CD4-positive, alpha-beta T cell treated with Interleukin-4 for 1 hour (primary cell): ENCODE measurements around the gene ANAPC10.
"Not testable (repeated sequence)": the region's sequence is repeated elsewhere in the genome, so short reads cannot be mapped to it uniquely, and the experiment has no call there.

Experiments used
- DNase-seq, 2 donors: peaks; one replicate each; pipeline ENCODE4 v3.0.0-alpha.2; 2020 to 2022

The ANAPC10 gene, protein sequence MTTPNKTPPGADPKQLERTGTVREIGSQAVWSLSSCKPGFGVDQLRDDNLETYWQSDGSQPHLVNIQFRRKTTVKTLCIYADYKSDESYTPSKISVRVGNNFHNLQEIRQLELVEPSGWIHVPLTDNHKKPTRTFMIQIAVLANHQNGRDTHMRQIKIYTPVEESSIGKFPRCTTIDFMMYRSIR

DNA sequence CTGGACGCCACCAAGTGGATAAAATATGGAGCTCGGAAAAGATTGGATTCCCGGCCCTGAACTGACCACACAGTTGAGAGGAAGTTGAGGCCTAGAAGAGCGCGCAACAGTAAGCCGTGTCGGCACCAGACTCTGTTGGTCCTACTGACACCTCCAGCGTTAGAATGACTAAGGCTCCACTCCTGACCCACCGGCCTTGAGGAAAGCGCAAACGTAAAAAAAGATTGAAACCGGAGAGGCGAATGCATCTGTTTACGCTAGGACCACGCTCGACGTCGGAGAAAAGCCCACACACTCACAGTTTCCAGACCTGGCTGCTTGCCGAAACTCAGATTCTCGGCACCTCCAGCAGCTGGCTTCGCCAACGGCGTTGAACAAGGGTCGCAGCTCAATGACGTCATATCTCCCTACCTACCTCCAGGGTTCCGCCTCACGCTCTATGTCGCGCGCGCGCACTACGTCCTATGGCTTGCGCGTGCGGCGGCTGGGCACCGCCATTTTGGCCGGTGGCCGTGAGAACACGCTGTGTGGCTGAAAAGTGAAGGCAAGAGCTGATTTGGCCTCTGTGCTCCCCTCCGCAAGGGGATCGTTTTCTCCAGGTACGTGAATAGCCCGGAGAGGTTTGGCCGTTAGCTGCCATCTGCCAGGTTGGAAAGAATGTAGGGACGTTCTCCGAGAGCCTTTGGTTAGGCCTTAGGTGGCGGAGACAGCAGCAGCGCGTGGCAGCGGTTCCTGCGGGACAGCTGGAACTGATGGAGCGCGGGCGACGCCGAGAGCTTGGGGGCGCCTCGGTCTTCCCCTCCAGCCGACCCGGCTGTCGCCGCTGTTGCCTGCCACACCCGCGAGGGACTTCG lies at the start of gene ANAPC10, which contains the start of gene ABCE1:
Gene ANAPC10 (minus strand): TSS at position 376 of the 854 bp plus-strand sequence. CDS start 2,097 bp downstream, outside the sequence.
Gene ABCE1 (plus strand): TSS at position 491 of the 854 bp plus-strand sequence. CDS start 6,102 bp downstream, outside the sequence.
- peak; percentile 95 to 96 for DNase-seq

DNA sequence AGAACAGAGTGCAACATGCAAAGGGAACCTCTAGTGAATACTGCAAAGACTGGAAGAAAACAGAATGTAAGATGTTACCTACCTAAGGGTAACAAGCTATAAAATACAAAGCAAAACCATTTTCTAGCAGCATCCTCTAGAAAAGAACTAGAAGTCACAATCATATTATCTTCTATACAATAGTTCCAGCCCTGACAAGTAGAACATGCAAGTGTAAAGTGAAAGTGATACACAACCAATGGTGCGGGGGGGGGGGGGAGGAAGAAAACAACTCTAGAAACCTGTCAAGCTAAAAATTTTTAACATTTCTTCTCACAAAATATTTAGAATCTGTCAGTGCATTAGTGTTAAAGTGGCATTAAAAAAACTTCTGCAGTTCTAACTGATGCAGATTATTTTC lies 38.2 kb upstream of the ANAPC10 start:
- not testable (repeated sequence) for DNase-seq

- DNase-seq = no peak
Observed at GRCh38 chr4:145132511-145133098, 34.6 kb upstream of the ANAPC10 start.

DNA sequence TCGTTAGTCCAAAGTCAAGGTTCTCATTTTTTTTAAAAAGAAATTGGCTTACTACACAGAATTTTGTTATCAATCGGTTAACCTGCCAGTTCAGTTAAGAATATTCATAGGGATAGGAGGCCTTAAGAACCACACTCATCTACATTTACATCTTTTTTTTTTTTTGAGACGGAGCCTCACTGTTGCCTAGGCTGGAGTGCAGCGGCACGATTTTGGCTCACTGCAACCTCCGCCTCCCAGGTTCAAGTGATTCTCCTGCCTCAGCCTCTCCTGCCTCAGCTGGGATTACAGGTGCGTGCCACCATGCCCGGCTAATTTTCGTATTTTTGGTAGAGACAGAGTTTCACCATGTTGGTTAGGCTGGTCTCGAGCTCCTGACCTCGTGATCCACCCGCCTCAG lies 33.9 kb upstream of the ANAPC10 start:
- DNase-seq = no peak

DNA sequence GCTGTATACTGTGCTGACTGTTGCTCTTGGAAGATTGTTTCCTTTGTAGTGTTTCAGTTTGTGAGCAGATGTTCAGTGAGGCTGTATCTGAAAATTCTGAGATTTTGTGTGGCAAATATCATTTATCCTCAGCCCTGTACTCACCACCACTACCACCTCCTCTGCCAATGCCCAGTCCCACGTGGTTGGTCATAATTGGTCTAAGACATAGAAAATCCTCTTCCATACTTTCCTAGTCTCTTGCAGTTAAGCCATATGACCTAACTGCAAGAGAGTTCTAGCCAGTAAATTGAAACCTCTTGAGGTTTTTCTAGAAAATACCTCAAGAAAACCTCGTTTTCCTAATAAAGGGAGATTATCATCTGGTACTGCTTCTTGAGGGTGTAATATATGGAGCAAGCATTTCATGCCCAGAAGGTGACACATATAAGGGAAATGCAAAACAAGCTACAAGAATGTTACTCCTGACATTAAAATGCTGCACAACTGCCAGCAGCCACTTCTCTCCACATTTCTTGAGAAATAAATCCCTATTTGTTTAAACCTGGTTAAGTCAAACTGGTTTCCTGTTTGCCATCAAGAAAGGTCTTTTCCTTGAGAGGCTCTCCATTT lies 32.9 kb upstream of the ANAPC10 start:
- DNase-seq = no peak

GRCh38 chr4:145130130-145130529 lies 32.1 kb upstream of the ANAPC10 start:
- DNase-seq = no peak

DNA sequence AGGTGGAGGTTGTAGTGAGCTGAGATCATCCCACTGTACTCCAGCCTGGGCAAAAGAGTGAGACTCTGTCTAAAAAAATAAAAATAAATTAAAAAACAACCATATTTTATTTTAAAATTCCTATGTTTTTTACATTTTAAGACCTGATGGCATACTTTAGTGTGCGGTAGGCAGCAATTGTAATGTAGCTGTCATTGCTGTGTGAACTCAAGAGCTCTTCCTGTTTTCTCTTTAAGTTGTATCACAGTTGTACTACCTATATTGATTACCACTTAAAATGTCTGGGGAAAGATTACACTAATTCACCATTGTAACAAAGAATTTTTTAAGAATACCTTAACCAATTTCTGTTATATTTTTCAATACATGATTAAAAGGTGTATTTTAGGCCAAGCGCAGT lies 27.4 kb upstream of the ANAPC10 start:
- no peak for DNase-seq

- no peak for DNase-seq
Observed at GRCh38 chr4:145108128-145108527, 10.1 kb upstream of the ANAPC10 start.

DNA sequence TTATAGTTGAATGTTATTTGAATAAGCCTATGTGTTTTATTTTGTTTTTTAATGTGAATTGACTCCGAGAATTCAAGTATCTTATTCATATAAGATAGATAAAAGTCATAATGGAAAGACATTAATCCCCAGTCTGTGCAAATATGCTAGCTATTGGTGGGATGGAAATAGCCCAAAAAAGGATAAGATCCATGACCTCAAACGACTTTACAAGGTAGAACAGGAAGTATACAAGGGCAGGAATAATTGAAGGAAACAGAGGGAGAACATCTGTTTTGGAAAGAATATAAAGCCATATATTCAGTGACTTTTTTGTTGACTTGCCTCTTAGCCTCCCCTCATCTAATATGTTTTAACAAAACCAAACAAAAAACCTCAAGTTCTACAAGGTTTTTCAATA lies 9.1 kb upstream of the ANAPC10 start:
- DNase-seq = no peak

DNA sequence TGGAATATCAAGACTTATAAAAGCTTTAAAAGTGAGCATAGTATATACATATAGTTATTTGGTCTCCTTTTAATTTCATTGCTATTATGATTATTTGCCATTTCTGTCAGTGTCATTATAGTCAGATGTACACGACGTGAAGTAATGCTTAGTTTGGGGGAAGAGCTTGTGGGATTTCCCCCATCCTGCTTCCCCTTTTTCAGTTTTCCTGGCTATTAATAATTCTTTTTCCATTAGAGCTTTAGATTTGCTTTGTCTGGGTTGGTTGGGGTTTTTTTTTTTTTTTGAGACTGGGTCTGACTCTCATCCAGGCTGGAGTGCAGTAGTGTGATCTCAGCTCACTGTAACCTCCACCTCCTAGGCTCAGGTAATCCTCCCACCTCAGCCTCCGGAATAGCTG lies 5.5 kb upstream of the ANAPC10 start:
- no peak for DNase-seq

GRCh38 chr4:145102619-145103018 lies 4.6 kb upstream of the ANAPC10 start:
- no peak for DNase-seq

DNA sequence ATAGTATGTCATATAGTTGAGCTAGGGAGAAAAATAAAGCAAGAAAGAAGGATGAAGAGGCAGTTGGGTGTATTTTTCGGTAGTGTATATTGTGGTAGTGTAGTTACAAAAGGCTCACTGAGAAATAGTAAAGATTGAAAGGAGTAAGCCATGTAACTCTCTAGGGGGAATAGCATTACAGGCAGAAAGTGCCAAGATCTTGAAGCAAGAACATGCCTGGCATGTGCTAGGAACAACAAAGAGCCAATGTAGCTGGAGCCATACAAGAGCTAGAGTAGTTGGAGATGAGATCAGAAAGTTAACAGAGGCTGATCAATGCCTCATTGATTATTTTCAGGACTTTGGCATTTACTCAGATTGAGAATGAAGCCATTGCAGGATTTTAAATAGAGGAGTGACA lies 3.1 kb upstream of the ANAPC10 start:
- DNase-seq = no peak

GRCh38 chr4:145099653-145100052 lies 1.7 kb upstream of the ANAPC10 start:
- DNase-seq = no peak

GRCh38 chr4:145098675-145099037 lies 660 bp upstream of the ANAPC10 start:
- DNase-seq = peak; percentile 60

- peak in 1 of 2 donors; percentile 11 for DNase-seq
Observed at GRCh38 chr4:145097331-145097820, 620 bp downstream of the ANAPC10 start.

GRCh38 chr4:145093638-145094037 lies 4.4 kb downstream of the ANAPC10 start:
- no peak for DNase-seq

GRCh38 chr4:145090380-145090779 lies 7.6 kb downstream of the ANAPC10 start:
- DNase-seq = no peak

DNA sequence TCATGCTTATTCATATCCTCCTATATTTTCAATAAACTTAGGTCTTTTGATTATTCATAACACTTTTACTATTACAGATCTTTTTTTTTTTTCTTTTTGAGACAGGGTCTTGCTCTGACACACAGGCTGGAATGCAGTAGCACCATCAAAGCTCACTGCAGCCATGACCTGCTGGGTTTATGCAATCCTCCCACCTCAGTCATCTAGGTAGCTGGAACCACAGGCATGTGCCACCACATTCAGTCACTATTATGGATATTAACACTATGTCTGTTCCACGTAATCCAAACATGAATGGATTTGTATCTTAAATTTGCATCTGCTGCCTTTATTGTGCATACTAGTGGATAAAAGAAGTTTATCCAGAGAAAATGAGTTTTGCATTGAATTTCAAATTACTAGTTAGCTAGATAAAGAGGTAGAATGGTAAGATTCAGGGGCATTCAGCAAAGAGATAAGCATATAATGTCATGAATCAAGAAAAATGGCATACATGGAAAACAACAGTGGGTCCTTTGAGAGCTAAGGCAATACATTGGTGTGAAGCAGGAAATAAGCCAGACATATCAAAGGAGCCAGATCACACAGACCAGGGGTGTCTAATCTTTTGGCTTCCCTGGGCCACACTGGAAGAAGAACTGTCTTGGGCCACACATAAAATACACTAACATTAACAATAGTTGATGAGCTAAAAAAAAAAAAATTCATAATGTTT lies 13.9 kb downstream of the ANAPC10 start:
- DNase-seq = no peak

DNA sequence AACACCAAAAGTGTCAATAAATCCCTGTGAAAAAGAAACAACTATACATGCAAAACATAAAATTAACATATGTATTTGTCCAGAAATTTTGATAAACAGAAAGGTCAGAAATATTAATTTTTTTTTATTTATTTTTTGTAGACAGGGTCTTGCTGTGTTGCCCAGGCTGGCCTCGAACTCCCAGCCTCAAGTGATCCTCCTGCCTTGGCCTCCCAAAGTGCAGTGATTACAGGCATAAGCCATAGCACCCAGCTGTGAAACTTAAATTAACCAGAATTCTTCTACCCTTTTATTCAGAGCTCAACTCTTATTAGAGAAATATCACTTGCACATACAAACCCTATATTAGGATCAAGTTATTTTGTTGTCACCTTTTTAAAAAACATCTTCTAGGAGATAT lies 16.2 kb downstream of the ANAPC10 start:
- no peak for DNase-seq

- DNase-seq = no peak
Observed at GRCh38 chr4:145076469-145076855, 21.5 kb downstream of the ANAPC10 start.

- DNase-seq = no peak
Observed at GRCh38 chr4:145075742-145076468, 22.1 kb downstream of the ANAPC10 start.

GRCh38 chr4:145071560-145071959 lies 26.4 kb downstream of the ANAPC10 start:
- DNase-seq = no peak
